AML-193 (cell line): ENCODE results near the gene RABGAP1L.
"Not testable (repeated sequence)": the region's sequence is repeated elsewhere in the genome, so short reads cannot be mapped to it uniquely, and the experiment has no call there.

Experiments used
- DNase-seq, 2 experiments: peaks; one replicate each; lab custom pipeline; 2025; lab: John Stamatoyannopoulos, UW

RABGAP1L gene

DNA sequence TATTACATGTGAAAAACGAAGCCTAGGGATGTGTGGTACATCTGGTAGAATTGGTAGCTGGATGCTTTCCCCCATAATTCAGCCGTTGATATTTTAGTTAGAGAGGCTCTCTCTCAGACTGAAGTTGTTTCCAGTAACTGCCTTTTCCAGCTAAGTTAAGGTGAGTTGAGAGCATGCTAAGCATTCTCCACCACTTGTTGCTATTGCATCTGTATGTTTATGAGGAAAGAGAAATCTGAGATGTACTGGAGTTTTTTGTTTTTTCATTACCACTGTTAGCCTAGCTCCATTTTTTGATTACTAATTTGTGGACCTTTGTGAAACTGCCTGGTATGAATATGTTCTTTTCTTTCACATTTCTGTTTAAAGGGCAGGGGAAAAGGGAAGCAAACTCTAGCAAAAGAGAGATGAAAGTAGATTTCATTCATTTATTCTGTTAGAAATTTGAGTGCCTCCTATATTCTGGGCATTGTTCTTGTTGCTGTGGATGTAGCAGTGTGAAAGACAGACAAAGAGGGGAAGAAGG is 650.5 kb downstream of the RABGAP1L start:
- DNase-seq, result no peak

- no peak for DNase-seq
These were observed 652.7 kb downstream of the RABGAP1L start for GRCh38 chr1:174812016-174812415.

DNA sequence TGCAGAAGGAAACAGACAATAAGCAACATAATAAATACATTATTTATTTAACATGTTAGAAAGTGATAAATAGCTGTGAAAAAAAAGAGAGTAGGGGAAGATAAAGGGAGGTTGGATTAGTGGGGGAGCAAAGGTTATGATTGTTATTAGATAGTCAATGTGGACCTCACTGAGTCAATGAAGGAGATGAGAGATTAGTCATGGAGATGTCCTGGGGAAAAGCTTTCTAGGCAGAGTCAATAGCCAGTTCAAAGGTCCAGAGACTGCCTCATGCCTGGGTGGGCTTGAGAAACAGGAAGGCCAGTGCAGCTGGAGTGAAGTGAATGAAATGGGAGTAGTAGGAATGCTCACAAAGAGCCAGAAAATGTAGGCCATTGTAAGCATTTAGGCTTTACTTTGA is 653.3 kb downstream of the RABGAP1L start:
- no peak for DNase-seq

DNA sequence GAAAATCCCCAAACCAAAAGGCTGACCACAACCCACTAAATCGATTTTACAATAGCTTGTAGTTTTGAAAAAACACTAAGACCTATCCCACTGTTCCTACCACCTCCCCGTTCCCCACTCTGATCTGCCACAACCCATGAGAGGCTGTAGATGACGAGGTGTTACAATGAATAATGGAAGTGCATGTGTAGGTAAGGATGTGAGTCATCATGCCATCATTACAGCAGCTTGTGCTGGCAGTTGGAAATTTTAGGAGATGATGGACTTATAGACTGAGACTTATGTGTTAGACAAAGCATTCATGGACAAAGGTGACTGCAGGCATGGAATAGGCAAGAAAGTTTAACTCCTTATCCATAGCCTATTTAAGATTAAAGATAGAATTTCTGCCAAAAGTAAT is 655.7 kb downstream of the RABGAP1L start:
- DNase-seq, result no peak

- no peak for DNase-seq
These were observed 656.2 kb downstream of the RABGAP1L start for GRCh38 chr1:174815474-174815908.

DNA sequence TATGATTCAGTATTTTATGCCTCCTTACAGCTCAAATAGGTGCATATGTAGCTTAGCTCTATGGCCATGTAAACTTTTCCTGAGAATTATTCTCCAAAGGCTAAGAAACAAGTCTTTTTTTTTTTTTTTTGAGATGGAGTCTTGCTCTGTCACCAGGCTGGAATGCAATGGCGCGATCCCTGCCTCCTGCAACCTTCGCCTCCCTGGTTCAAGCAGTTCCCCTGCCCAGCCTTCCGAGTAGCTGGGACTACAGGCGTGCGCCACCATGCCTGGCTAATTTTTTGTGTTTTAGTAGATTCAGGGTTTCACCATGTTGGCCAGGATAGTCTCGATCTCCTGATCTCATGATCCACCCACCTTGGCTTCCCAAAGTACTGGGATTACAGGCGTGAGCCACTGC is 657.3 kb downstream of the RABGAP1L start:
- not testable (repeated sequence) for DNase-seq

GRCh38 chr1:174818014-174818616 is 658.8 kb downstream of the RABGAP1L start:
- no peak for DNase-seq

GRCh38 chr1:174818951-174819350 is 659.6 kb downstream of the RABGAP1L start:
- DNase-seq, result no peak

DNA sequence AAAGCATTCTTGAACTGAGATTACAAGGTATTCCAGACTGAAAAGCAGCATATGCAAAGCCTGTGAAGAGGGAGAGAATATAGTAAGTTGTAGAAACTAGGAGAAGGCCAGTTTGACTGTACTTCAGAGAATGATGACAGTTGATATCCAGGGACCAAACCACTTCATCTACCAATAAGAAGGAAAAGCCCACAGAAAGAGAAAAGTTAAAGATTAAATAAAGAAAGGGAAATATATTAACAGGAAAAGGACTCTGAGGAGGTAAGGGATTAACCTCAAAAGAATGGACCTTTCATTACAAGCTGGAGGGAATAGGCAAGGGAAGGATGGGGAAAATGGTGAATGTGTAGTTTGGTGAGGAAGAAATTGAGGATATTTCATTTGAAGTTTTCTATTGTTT is 660.3 kb downstream of the RABGAP1L start:
- DNase-seq, result no peak

DNA sequence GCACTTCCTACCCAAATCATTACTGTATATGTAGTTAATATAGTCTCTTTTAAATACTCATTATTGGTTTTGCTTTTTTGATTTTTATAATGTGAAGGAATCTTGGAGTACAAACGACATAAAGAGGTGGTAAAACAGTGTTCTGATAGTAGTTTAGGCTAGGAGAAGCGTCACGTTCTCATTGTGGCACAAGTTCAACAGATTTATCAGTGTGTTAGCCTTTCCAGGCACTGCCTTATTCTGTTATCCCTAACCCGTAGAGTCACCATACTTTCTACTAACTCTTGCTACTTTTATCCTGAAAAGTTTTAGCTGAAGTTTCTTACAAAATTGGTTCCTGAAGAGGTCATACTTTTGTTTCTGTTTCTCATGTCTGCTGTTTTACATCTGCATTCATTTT is 665.8 kb downstream of the RABGAP1L start:
- no peak for DNase-seq

DNA sequence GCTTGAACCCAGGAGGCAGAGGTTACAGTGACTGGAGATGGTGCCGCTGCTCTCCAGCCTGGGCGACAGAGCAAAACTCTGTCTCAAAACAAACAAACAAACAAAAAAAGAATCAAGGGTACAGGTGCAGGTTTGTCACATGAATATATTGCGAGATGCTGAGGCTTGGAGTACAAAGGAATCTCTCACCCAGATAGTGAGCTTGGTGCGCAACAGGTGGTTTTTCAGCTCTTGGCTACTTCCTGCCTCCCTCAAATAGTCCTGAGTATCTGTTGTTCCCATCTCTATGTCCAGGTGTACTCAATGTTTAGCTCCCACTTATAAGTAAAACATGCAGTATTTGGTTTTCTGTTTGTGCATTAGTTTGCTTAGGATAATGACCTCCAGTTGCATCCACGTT is 666.5 kb downstream of the RABGAP1L start:
- DNase-seq, result no peak

DNA sequence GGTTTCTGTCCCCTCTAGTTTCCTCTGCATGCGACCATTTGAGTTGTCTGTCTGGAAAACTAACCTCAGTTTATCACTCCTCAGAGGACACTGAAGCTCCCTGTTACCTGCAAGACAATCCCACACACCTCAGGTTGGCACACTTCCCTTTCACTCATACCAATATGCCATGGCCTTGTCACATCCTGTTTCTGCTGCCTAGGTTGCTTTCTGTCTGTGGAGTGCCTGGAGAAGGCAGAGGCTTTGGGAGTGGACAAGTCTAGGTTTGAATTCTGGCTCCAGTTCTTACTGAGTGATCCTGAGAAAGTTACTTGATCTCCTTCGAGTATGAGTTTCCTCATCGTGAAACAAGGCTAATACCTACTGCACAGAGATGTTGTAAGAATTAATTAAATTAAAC is 668.9 kb downstream of the RABGAP1L start:
- no peak for DNase-seq

- DNase-seq, result no peak
These were observed 670.7 kb downstream of the RABGAP1L start for GRCh38 chr1:174829990-174830389.

- DNase-seq, result no peak
These were observed 677.2 kb downstream of the RABGAP1L start for GRCh38 chr1:174836543-174836942.

DNA sequence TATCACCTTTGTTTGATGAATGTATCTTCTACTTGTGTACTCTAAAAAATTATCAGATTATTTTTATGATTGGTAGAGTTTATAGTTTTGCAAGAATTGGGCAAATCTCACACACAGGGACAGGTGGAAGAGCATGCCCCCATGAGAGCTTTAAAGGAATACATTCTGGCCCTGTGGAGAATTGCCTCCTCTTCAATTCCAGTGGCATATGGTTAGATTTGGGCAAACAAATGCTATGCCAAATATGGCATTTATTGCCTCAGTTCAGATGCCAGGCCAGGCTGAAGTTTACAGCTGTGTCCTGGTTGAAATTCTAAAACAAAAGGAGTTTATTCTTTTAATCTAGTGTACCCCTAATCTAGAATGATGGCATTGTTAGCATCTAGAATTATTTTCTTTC is 678.1 kb downstream of the RABGAP1L start:
- no peak for DNase-seq

DNA sequence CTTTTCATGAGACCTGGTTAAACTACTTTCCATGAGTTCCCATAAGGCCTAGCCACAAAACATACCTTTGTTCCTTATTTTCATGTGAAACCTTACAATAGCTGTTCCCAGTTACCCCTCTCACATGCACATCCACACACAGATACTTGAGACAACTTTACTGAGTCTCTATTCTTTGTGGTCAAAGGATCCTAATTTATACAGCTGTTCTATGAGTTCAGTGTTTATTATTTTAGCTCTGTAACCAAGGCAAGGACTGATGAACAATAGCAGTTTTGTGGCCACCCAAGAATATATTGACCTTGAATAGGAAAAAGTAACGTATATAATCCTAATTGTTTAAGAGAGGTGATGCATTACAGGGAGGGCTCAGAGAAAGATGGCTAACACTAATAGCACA is 679.9 kb downstream of the RABGAP1L start:
- DNase-seq, result no peak

GRCh38 chr1:174841747-174842146 is 682.4 kb downstream of the RABGAP1L start:
- no peak for DNase-seq

GRCh38 chr1:174848593-174849560 is 689.6 kb downstream of the RABGAP1L start:
- not testable (repeated sequence) for DNase-seq

DNA sequence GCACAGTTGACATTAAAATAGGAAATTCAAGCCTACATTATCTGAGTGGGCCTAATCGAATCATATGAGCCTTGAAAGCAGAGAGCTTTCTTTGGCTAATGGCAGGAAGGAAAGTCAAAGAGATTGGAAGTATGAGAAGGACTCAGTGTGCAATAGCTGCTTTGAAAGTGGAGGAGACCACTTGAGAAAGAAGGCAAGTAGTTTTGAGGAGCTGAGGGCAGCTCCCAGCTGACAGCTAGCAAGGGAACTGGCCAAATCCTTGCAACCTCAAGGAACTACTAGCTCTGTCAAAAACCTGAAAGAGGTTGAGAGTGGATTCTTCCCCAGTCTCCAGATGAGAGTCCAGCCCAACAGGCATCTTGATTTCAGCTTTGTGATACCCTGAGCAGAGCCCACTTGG is 691.4 kb downstream of the RABGAP1L start:
- DNase-seq, result no peak

GRCh38 chr1:174858301-174858700 is 699.0 kb downstream of the RABGAP1L start:
- no peak for DNase-seq

GRCh38 chr1:174870319-174870718 is 711.0 kb downstream of the RABGAP1L start:
- DNase-seq, result no peak

GRCh38 chr1:174871886-174872285 is 712.6 kb downstream of the RABGAP1L start:
- DNase-seq, result no peak

- no peak for DNase-seq
These were observed 713.3 kb downstream of the RABGAP1L start for GRCh38 chr1:174872615-174873058.
